ENCODE results near the gene NETO2. TPM values are rescaled to one million over a fixed set of nuclear protein-coding genes. Genes with fewer than 3 reads are reported as not detected.

Gene NETO2
- total RNA-seq, 2 experiments from 2014 or later = 0.15 TPM; not detected in 1

DNA sequence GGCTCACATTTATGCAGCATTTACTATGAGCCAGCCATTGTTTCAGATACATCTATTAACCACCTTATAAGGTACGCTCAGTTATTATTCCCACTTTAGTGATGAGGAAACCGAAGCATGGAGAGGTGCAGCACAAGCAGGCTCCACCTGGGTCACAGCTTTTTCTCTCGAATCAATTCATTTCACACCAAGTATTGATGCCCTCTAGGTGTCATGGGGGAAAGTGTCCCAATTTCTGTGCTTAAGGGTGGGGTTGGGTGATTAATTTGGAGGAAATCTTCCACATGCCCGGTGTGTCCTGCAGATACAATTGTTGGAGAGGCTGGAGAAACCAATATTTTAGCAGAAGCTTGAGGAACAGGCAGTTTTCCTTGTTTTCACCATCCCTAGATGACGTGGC, 107.5 kb downstream of the NETO2 start:
- no peak for TF ChIP-seq EZH2phosphoT487 (IDR thresholded peaks at IDR 0.05; ENCODE audit: borderline replicate concordance, low read depth, low read length)
- TF ChIP-seq, protein P1, sequence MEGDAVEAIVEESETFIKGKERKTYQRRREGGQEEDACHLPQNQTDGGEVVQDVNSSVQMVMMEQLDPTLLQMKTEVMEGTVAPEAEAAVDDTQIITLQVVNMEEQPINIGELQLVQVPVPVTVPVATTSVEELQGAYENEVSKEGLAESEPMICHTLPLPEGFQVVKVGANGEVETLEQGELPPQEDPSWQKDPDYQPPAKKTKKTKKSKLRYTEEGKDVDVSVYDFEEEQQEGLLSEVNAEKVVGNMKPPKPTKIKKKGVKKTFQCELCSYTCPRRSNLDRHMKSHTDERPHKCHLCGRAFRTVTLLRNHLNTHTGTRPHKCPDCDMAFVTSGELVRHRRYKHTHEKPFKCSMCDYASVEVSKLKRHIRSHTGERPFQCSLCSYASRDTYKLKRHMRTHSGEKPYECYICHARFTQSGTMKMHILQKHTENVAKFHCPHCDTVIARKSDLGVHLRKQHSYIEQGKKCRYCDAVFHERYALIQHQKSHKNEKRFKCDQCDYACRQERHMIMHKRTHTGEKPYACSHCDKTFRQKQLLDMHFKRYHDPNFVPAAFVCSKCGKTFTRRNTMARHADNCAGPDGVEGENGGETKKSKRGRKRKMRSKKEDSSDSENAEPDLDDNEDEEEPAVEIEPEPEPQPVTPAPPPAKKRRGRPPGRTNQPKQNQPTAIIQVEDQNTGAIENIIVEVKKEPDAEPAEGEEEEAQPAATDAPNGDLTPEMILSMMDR (conservative IDR thresholded peaks at IDR 0.05; ENCODE audit: low read length) = peak; percentile 58
- Histone ChIP-seq H3K27ac (ENCODE audit: low read depth, low read length, poor library complexity, severe bottlenecking) (no peak overlapping the region), H3K4me1 (ENCODE audit: insufficient read depth, low read length, poor library complexity, severe bottlenecking) (peaks cover 25% of the 10 kb centered on the region), H4K20me1 (ENCODE audit: insufficient read depth, low read length) (no peaks in the 10 kb centered on the region), H2AFZ (ENCODE audit: low read length) (no peak overlapping the region), H3K36me3 (ENCODE audit: insufficient read depth, low read length) (no peaks in the 10 kb centered on the region), H3K9me2 (ENCODE audit: insufficient read depth, low read length) (no peaks in the 10 kb centered on the region), H3K4me3 (ENCODE audit: low read depth, low read length, poor library complexity, severe bottlenecking) (no peak overlapping the region), H3K79me2 (ENCODE audit: insufficient read depth, low read depth, low read length) (no peaks in the 10 kb centered on the region), H3K9me3 (ENCODE audit: low read length) (no peaks in the 10 kb centered on the region), H3K4me2 (ENCODE audit: low read length) (no peak overlapping the region)
- POLR2A ChIA-PET = interaction anchor here (0.6 to 0.7 kb wide), 2 partner anchors 12 to 60 kb away, joined by 3 to 4 read pairs; no protein-coding TSS in a partner anchor
- CTCF ChIA-PET (ENCODE audit: unreplicated experiment) = interaction anchor here (0.6 kb wide), 1 partner anchor 107 kb away, joined by 3 read pairs; the partner anchor contains the start of gene NETO2
- intact Hi-C loops (cut with micrococcal nuclease; ENCODE audit: unreplicated experiment) = loop anchor here (2.0 to 10.0 kb wide), 3 partner anchors 64 to 1129 kb away; partner anchors contain the start of gene DNAJA2
- peak; percentile 24 for DNase-seq (ENCODE audit: low spot score)
- no TSS peak for BruUV-seq (replicated peaks)

DNA sequence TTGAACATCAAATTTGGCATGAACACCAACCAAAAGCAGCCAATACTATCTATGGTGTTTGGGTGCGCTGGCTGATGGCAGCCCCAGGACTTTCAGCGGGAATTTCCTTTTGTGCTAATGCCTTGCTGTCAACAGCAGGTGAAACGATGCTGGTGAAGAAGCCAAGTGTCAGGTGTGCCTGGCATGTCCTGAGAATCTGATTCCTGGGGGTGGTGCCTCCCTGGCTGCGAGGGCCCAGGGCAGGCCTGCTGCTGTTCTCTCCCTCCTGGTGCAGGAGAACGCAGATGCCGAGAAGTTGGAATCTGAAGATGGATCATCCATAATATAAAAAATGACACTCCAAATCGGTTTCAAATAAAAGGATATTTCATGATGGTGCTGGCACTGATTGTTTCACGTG, 108.3 kb downstream of the NETO2 start:
- H2AFZ ChIP-seq (ENCODE audit: low read length) = peak overlapping the region; percentile 25; the same call in 1 of the 2 replicates
- intact Hi-C loops (cut with micrococcal nuclease; ENCODE audit: unreplicated experiment) = loop anchor here (5.0 to 10.0 kb wide), 2 partner anchors 63 to 1129 kb away; partner anchors contain the start of gene DNAJA2

More for the DNA sequence above, 108.3 kb downstream of the NETO2 start:
- Histone ChIP-seq H3K27ac (ENCODE audit: low read depth, low read length, poor library complexity, severe bottlenecking) (no peak overlapping the region), H3K4me2 (ENCODE audit: low read length) (peak overlapping the region; percentile 18; the same call in 1 of the 2 replicates), H3K4me1 (ENCODE audit: insufficient read depth, low read length, poor library complexity, severe bottlenecking) (peaks cover 25% of the 10 kb centered on the region), H3K9me3 (ENCODE audit: low read length) (no peaks in the 10 kb centered on the region), H3K79me2 (ENCODE audit: insufficient read depth, low read depth, low read length) (no peaks in the 10 kb centered on the region), H3K9me2 (ENCODE audit: insufficient read depth, low read length) (no peaks in the 10 kb centered on the region), H4K20me1 (ENCODE audit: insufficient read depth, low read length) (no peaks in the 10 kb centered on the region), H3K4me3 (ENCODE audit: low read depth, low read length, poor library complexity, severe bottlenecking) (no peak overlapping the region), H3K36me3 (ENCODE audit: insufficient read depth, low read length) (no peaks in the 10 kb centered on the region)
- CTCF ChIA-PET (ENCODE audit: unreplicated experiment) = no interaction called here
- BruUV-seq (replicated peaks) = no TSS peak
- POLR2A ChIA-PET = interaction anchor here (0.6 kb wide), 2 partner anchors 32 to 419 kb away, joined by 3 read pairs; no protein-coding TSS in a partner anchor
- TF ChIP-seq EZH2phosphoT487 (IDR thresholded peaks at IDR 0.05; ENCODE audit: borderline replicate concordance, low read depth, low read length) = no peak
- TF ChIP-seq, protein P1 (conservative IDR thresholded peaks at IDR 0.05; ENCODE audit: low read length) = no peak
- no peak for DNase-seq (ENCODE audit: low spot score)

Data from OCI-LY7 (cell line).